T-helper 1 cell treated with Interleukin-12 subunit alpha and Interleukin-12 subunit beta and Interleukin-4 antibody, amounts not matched to agents 30 μg/mL and 1 μg/mL, for 36 hours (primary cell): ENCODE results near the gene FADD.

Source experiments
- H3K27ac Mint-ChIP-seq: one replicate; pipeline ENCODE4 v1.8.0; 2021; ENCODE audit warnings: mild to moderate bottlenecking, mixed read lengths
- H3K27me3 Mint-ChIP-seq: one replicate; pipeline ENCODE4 v1.8.0; 2021; ENCODE audit warnings: low read depth, mixed read lengths
- H3K36me3 Mint-ChIP-seq: one replicate; pipeline ENCODE4 v1.8.0; 2021; ENCODE audit warnings: low read depth, mixed read lengths
- H3K4me1 Mint-ChIP-seq: one replicate; pipeline ENCODE4 v1.8.0; 2021; ENCODE audit warnings: low read depth, mixed read lengths
- H3K4me3 Mint-ChIP-seq: one replicate; pipeline ENCODE4 v1.8.0; 2021; ENCODE audit warnings: mild to moderate bottlenecking, moderate library complexity, mixed read lengths
- H3K9me3 Mint-ChIP-seq: one replicate; pipeline ENCODE4 v1.8.0; 2021; ENCODE audit warnings: mixed read lengths

Gene FADD, protein sequence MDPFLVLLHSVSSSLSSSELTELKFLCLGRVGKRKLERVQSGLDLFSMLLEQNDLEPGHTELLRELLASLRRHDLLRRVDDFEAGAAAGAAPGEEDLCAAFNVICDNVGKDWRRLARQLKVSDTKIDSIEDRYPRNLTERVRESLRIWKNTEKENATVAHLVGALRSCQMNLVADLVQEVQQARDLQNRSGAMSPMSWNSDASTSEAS

DNA sequence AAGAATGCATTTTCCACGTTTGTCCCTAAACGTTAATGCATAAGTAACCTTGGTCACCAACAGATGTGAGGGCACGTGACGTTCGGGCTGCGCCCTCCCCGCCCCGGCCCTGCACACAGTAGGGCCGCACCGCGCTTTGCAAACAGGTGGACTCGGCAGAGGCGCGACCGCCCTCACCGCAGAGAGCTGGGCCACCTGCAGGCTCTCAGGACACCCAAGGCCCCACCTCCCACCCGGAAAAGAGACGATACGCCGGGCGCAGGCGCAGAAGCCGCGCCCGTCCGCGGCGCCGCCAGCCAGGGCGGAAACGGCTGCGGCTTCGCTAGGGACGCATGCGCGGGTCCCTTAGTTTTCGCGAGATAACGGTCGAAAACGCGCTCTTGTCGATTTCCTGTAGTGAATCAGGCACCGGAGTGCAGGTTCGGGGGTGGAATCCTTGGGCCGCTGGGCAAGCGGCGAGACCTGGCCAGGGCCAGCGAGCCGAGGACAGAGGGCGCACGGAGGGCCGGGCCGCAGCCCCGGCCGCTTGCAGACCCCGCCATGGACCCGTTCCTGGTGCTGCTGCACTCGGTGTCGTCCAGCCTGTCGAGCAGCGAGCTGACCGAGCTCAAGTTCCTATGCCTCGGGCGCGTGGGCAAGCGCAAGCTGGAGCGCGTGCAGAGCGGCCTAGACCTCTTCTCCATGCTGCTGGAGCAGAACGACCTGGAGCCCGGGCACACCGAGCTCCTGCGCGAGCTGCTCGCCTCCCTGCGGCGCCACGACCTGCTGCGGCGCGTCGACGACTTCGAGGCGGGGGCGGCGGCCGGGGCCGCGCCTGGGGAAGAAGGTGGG lies at the start of gene FADD:
Gene FADD (plus strand): TSS at position 377 of the 831 bp plus-strand sequence. CDS start 164 bp downstream, at position 541.
- Mint-ChIP-seq H3K4me1 (peaks cover 31% of the 10 kb centered on the region), H3K36me3 (peaks cover 24% of the 10 kb centered on the region), H3K27ac (peak within 1 kb of the TSS; percentile 98), H3K9me3 (no peaks in the 10 kb centered on the region), H3K4me3 (peak within 1 kb of the TSS; percentile 95), H3K27me3 (peaks cover 16% of the 10 kb centered on the region)

DNA sequence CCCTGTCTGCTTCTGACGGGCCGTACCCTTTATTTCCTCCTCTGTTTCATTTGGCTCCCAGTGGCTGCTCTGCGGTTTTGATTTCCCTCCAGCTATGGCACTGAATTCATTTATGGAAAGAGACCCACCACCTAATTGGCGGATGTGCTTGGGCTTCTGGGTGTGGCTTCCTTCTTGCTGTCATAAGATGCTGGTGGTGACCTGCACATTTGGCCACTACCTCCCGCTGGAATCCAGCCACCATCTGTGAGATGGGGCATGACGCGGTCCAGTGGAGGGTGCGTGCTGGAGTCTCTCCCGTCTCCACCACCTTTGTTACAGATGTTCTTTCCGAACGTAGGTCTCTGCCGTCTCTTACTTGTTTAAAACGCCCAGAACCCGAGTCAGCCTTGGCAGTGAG lies 47.7 kb upstream of the FADD start:
- Mint-ChIP-seq H3K27ac (no peak overlapping the region), H3K4me1 (no peaks in the 10 kb centered on the region), H3K36me3 (no peaks in the 10 kb centered on the region), H3K9me3 (no peaks in the 10 kb centered on the region), H3K27me3 (no peaks in the 10 kb centered on the region), H3K4me3 (no peak overlapping the region)

DNA sequence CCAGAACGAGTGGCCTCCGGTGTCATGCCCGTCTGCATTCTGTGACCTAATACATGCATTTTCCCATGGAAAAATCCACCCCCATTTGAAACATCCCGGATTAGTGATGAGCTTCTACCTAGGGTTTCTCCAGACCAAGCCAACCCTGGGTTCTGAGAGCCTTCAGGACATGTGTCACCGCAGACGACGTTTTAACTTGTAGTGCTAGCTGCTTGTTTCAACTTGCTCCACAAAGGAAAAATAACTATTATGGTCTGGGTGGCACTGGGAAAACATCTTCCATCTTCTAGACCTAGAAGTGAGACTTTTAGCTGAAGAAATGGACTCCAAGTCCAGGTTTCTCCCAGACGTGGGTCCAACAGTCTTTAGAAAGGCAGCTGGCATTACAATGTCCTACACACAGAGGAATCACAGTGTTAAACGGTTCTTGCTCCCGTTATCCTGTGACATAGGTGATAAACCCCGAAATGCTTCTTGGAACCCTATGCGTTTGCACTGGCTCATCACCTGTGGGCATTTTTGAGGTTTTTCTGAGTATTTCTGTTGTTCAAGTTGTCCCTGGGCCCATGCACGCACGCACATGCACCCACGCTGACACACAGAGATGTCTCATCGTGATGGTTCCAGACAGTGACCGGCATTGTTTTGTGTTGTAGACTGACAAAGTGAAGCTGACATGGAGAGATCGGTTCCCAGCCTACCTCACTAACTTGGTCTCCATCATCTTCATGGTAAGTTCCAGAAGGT lies 46.6 kb upstream of the FADD start:
- H3K27ac Mint-ChIP-seq = no peak overlapping the region
- H3K4me3 Mint-ChIP-seq = no peak overlapping the region
- no peaks in the 10 kb centered on the region for H3K36me3 Mint-ChIP-seq
- H3K27me3 Mint-ChIP-seq = no peaks in the 10 kb centered on the region
- no peaks in the 10 kb centered on the region for H3K4me1 Mint-ChIP-seq
- no peaks in the 10 kb centered on the region for H3K9me3 Mint-ChIP-seq

DNA sequence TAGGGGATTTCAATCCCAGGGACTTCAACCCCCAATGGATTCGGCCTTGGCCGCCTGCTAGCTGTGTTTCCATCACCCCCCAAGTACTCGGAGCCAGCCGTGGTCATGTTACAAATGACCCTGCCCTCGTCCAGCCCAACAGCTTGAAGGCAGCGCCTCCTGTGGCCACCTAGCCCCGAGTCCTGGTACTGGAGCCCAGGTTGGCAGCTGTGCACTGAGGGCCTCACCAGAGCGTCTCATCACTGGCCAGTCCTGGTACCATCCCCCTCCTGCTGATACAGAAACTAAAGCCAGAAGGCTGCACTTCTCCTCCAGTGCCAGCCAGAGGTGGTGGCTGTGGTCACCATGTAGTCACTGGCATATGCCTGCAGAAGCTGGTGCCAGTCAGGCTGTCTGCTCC lies 44.9 kb upstream of the FADD start:
- Mint-ChIP-seq H3K36me3 (no peaks in the 10 kb centered on the region), H3K27me3 (no peaks in the 10 kb centered on the region), H3K4me3 (no peak overlapping the region), H3K27ac (no peak overlapping the region), H3K9me3 (no peaks in the 10 kb centered on the region), H3K4me1 (no peaks in the 10 kb centered on the region)

DNA sequence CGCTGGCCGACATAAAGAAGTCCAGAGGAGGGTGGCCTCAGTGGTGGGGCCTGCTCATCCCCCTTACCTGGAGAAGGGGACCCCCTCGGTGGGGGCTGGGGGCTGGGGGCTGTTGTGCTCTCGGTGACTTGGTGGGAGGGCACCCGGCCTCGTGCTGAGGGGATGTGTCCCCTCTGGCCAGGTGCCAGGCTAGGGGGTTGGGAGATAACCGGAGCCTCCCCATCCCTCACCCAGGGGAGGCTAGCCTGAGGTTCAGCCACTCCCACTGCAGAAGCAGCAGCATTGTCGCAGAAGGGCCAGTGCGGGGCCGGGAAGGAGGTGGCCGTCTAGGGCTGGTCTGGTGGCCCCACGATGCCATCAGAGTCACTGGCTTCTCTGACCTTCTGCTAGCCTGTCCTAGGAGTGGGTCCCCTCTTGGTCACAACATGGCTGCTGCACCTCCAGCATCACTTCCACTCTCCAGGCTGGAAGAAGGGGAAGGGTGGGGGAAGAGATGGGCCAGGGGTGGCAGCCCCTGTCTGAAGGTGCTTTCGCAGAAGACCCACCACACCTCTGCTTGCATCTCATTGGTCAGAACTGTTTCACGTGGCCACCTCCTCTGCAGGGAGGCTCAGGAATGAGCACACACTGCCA lies 44.2 kb upstream of the FADD start:
- no peak overlapping the region for H3K4me3 Mint-ChIP-seq
- no peak overlapping the region for H3K27ac Mint-ChIP-seq
- no peaks in the 10 kb centered on the region for H3K9me3 Mint-ChIP-seq
- no peaks in the 10 kb centered on the region for H3K27me3 Mint-ChIP-seq
- no peaks in the 10 kb centered on the region for H3K4me1 Mint-ChIP-seq
- H3K36me3 Mint-ChIP-seq = no peaks in the 10 kb centered on the region

DNA sequence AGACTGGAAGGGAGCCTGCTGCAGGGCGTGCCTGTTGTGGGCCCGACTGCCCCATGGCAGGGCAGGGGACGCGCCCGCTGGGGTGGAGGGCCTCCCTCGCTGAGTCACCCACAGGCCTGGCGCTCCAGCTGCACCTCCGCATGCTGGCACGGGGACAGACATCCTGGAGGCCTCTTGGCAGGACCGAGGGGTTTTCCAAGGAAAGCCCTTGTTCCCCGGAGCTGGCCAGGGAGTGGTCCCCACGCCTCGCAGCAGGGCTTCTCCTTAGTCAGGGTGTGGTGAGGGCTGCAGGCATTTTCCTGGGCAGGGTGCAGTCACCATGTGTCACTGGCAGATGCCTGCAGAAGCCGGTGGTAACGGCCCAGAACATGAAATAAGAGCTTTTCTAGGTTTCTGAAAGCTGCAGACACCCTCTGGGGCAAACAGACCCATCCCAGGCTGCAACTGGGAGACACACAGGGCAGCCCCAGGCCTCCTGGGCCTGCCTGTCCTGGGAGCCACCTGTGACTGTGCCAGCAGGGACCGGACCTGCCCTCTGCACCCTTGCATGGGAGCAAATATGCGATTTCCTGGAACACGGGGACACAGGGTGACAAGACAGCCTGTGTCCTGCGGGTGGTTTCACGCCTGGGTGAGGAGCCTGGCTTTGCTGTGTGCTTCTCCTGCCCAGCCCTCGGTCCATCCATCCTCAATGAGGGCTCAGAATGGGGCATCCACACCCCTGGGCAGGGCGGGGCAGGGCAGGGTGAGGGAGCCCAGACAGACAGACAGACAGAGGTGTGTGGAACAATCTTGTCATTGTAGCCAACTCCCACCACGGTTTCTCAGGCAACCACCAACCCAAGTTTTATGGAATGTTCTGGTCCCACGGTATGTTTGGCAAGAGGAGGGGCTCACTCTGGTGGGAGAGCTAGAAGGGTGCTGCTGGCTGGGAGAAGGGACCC lies 43.2 kb upstream of the FADD start:
- no peaks in the 10 kb centered on the region for H3K27me3 Mint-ChIP-seq
- H3K36me3 Mint-ChIP-seq = no peaks in the 10 kb centered on the region
- no peak overlapping the region for H3K27ac Mint-ChIP-seq
- H3K9me3 Mint-ChIP-seq = no peaks in the 10 kb centered on the region
- no peak overlapping the region for H3K4me3 Mint-ChIP-seq
- no peaks in the 10 kb centered on the region for H3K4me1 Mint-ChIP-seq

DNA sequence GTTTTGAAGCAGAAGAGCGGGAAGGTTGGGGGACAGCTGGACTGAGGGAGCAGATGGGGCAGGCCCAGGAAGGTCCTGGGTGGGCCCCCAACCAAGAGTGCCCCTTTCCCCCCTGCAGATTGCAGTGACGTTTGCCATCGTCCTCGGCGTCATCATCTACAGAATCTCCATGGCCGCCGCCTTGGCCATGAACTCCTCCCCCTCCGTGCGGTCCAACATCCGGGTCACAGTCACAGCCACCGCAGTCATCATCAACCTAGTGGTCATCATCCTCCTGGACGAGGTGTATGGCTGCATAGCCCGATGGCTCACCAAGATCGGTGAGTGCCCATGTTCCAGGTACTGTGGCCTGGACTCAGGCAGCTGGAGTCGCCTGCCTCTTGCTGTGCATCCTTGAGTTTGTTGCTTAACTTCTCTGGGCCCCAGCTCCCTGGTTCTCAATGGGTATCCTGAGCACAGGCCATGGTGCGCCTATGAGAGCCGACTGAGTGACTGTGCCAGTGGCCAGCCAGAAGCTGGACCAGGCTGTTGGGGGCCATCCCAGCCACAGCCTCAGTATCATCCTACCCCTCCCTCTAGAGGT lies 42.0 kb upstream of the FADD start:
- Mint-ChIP-seq H3K27me3 (no peaks in the 10 kb centered on the region), H3K4me1 (no peaks in the 10 kb centered on the region), H3K27ac (no peak overlapping the region), H3K4me3 (no peak overlapping the region), H3K9me3 (no peaks in the 10 kb centered on the region), H3K36me3 (no peaks in the 10 kb centered on the region)

DNA sequence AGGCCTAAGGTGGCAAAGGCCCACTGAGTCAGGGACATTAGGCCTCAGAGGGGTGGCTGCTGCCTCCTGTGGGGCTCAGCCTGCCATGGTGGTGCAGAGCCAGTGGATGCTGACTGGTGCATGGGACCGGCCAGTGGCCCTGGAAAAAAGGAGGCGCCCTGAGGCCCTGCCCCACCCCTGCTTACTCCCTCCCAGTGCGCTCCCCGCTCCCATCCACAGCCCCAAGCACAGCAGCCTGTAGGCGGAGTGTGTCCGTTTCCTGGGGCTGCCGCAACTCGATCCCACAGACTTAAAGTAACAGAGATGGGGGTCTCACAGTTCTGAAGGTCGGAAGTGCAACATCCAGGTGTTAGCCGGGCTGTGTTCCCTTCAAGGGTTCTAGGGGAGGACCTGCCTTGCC lies 38.4 kb upstream of the FADD start:
- Mint-ChIP-seq H3K36me3 (no peaks in the 10 kb centered on the region), H3K4me1 (no peaks in the 10 kb centered on the region), H3K4me3 (no peak overlapping the region), H3K27me3 (no peaks in the 10 kb centered on the region), H3K27ac (no peak overlapping the region), H3K9me3 (no peaks in the 10 kb centered on the region)

DNA sequence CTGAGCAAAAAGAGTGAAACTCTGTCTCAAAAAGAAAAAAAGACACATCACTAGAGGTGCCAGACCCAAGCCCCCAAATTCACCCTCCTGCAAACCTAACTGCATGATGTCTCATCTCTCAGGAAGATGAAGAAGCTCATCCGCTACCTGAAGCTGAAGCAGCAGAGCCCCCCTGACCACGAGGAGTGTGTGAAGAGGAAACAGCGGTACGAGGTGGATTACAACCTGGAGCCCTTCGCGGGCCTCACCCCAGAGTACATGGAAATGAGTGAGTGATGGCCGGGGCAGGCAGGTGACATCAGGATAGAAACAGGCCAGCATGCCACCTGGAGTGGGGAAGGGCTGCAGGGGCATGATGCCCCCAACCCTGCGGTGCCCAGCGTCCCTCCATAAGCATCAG lies 36.0 kb upstream of the FADD start:
- H3K4me1 Mint-ChIP-seq = no peaks in the 10 kb centered on the region
- no peaks in the 10 kb centered on the region for H3K27me3 Mint-ChIP-seq
- H3K4me3 Mint-ChIP-seq = no peak overlapping the region
- H3K9me3 Mint-ChIP-seq = no peaks in the 10 kb centered on the region
- H3K27ac Mint-ChIP-seq = no peak overlapping the region
- no peaks in the 10 kb centered on the region for H3K36me3 Mint-ChIP-seq

DNA sequence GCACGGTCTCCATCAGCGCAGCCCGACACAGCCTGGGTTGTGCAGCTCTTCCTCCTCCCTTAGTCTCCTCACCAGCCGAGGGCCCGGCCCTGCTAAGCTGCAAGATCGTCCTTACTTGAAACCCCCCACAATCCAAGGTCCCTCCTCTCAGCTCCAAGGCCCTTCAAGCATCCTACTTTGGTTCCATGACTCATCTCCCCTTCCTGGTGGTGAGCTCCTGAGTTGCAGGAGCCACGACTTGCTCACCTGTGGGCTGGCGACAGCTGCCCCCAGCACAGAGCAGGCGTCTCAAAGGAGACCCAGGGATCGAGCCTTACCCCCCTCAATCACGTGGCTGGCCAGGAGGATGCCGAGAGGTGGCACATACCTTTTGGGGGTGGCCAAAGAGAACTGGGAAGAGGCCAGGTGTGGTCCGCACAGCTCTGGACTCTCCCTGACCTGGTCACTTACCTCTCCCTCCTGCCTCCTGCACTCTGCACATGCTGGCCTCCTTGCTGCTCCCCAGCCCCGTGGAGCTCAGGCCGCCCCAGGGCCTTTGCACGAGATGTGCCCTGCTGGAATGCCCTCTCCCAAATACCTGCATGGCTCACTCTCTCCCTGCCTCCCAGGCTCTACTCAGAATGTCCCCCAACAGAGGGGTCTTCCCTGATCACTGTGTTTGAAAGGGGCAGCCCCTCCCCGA lies 35.2 kb upstream of the FADD start:
- Mint-ChIP-seq H3K36me3 (no peaks in the 10 kb centered on the region), H3K27me3 (no peaks in the 10 kb centered on the region), H3K9me3 (no peaks in the 10 kb centered on the region), H3K4me3 (no peak overlapping the region), H3K27ac (no peak overlapping the region), H3K4me1 (no peaks in the 10 kb centered on the region)

DNA sequence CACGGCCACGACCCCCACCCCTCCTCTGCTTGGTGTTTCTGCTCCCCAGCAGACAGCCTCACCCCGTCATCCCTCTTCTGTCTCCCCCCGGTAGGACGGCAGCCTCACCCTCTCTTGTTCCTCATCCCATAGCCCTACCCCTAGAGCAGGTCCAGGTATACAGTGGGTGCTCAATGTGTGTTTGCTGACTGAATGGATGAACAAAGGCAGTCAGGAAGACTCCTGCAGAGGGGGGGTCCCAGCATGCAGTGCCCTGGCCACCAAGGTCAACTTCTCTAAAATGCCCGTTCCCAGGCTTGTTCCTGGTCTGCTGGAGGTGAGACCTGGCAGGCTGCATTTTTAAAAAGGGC lies 34.7 kb upstream of the FADD start:
- no peaks in the 10 kb centered on the region for H3K9me3 Mint-ChIP-seq
- H3K27ac Mint-ChIP-seq = no peak overlapping the region
- H3K27me3 Mint-ChIP-seq = no peaks in the 10 kb centered on the region
- H3K4me3 Mint-ChIP-seq = no peak overlapping the region
- H3K4me1 Mint-ChIP-seq = no peaks in the 10 kb centered on the region
- H3K36me3 Mint-ChIP-seq = no peaks in the 10 kb centered on the region

DNA sequence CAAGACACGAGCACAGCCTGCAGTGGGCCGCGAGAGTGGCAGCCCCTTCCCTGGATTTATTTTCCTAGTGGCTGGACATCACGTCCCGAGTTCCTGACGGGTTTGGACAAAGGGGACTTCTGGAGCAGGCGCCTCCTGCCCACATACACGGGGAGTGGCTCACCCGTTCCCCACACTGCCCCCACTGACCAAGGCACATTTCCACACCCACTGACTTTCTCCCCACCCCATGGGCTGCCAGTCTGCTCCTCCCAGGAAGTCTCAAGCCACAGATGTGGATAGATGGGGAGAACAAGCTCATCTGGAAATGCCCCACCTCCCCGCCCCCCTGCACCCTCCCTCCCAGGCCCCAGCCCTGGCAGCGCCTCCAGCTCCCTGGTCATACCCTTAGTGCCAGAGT lies 34.0 kb upstream of the FADD start:
- H3K27ac Mint-ChIP-seq = no peak overlapping the region
- no peaks in the 10 kb centered on the region for H3K9me3 Mint-ChIP-seq
- H3K36me3 Mint-ChIP-seq = no peaks in the 10 kb centered on the region
- H3K27me3 Mint-ChIP-seq = no peaks in the 10 kb centered on the region
- H3K4me3 Mint-ChIP-seq = no peak overlapping the region
- no peaks in the 10 kb centered on the region for H3K4me1 Mint-ChIP-seq

DNA sequence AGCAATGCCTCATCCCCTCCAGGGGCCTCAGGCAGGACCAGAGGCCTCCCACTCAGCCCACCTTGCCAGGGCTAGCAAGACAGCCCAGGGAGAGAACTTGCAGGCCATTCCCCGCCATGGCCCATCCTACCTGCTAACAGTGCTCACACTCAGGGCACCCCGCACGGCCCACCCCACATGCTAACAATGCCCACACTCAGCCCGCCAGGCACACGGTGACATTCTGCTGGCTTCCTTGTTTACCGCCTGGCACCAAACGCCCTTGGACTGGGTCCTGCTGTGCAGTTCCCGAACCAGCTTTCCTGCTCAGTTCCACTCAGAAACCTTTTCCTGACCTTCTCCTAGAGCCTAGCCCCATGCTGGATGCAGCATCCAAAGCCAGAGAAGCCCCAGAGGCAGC lies 33.5 kb upstream of the FADD start:
- H3K4me3 Mint-ChIP-seq = no peak overlapping the region
- no peaks in the 10 kb centered on the region for H3K4me1 Mint-ChIP-seq
- H3K36me3 Mint-ChIP-seq = no peaks in the 10 kb centered on the region
- no peaks in the 10 kb centered on the region for H3K27me3 Mint-ChIP-seq
- no peaks in the 10 kb centered on the region for H3K9me3 Mint-ChIP-seq
- H3K27ac Mint-ChIP-seq = no peak overlapping the region
